GM03348 (cell line): ENCODE data around the gene ARSB.
"Not testable (repeated sequence)": the region's sequence is repeated elsewhere in the genome, so short reads cannot be mapped to it uniquely, and the experiment has no call there.

Experiments used
- DNase-seq: peaks from one replicate; pipeline ENCODE4 v3.0.0; 2012; ENCODE audit warnings: low spot score

Gene ARSB

DNA sequence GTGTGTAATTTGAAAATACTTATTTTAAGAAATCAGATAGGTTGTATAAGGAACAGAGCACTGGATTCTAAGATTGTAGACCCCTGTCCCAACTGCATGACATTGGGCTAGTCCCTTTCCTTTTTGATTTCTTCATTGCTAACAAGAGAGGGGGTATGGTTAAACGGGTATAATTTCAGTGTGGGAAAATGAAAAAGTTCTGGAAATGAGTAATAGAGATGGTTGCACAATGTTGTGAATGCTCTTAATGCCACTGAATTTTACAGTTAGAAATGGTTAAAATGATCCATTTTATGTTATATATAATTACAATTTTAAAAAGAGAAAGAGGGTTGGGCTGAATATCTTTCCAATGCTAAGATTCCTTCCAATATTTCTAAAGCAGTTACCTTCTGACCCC is 233.2 kb downstream of the ARSB start:
- peak; percentile 30 for DNase-seq

DNA sequence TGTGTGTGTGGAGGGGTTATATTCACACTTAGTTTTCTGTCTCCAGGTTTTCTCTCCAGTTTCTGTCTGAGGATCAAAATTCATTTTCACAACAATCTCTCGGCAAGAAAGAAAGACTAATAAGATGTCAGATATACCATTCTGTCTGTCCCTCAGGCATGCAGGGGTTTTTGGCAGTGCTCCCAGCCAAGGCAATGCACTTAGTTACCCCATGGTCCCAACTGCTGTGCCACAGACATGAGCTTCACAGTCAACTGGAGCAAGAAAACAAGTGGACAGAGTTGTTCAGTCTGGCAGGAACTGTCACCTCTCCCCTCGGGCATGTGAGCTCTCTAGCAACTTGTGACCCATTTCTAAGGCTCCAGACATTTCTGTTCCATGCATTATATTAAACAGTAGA is 234.8 kb downstream of the ARSB start:
- DNase-seq: no peak

DNA sequence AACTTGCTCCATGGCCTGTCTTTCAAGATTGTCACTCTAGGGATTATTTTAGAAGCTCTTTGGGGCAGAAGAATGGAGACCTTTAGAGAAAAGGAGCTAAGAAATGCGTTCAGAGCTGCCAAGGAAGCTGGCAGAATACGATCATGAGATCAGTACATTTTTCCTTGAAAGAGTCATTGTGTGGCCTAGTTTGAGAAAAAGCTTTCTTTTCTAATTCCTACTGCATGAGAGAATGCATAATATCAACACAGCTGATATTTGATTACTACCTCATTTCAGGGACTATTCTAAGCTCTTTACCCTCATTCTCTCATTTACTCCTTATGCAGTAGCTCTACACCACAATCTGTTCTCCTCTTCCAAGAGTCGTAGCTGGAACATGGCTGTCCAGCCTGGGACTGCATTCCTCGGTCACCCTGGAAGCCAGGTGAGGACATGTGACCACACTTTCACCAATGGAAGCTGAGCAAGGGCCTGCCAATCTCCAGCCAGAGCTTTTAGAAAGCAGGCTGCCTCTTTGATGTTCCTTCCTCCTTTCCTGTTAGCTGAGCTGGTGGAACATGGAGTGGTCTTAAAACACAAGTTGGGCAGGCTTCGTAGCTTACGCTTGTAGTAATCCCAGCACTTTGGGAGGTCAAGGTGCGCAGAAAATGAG is 237.3 kb downstream of the ARSB start:
- peak; percentile 72 for DNase-seq

DNA sequence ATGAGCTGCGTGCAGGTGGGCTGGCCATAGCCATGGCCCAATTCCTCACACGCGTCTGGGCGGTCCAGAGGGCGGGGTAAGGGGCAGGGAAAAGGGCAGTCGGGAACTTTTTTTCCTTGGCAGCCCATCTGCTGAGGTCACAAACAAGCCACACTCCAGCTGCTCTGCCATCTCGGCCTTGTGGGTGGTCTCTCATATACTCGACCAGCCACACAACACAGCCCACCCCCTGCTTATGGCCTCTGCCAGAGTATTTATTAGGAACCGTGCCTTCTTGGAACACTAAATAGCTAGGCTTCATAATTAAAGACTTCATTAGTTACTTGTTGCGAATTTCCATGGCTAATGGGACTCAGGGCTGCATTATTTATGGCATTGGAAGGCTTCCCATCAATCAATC is 238.1 kb downstream of the ARSB start:
- no peak for DNase-seq

DNA sequence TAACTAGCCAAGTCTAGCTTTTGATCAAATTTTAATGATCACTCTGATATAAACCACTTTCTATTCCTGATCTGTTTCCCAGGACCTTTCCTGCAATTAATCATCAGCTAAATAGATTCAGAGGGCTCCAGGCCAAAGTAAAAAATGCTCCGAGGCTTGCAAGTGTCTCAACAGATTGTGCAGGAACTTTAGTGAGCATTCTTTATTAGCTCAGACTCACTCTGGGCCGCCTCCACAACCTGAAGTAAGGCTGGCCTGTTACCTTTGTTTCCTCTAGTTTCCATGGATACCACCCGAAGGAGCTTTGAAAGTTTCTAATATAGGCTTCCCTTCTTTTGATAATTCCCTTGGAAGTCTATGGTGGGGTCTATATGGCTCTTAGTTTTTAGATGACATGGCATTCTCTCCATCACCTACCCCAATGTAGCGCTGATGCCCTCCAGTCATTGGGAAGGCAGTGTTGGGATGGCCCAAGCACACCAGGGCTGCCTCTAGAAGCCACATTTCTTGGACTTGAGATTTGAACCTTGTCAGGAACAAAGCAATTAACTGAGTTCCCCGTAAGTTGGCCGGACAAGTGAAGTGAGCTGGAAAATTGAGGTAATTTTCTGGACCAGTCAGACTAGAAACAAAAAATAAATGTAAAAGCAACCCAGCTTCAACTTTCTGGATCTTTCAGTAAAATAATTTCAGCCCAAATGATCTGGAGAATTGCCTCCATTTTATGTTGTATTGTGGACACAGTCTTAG is 238.9 kb downstream of the ARSB start:
- DNase-seq: no peak

DNA sequence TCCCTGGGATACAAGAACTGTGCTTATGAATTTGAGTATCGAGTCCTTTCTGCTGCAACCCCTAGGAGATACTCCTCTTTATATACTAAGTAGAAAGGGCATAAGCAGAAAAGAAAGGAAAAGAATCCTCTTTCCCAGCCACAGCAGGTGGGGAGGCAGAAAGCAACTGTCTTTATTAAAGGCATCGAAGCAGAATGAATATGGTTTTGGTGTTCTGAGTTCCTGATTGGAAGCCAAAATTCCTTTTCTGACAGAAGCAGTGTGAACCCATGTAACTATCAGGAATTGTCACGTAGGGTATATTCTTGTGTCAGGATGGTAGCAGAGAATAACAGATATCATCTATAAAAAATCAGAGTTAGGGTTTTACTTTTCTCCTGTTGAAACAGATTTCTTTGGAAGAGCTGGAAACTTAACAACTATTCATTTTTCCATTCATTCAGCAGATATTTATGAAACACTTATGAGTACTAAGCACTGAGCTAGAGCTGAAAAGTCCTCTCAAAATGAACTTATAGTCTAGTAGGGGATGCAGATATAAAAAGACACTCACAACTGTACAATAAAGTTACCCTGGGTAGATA is 240.1 kb downstream of the ARSB start:
- DNase-seq: no peak

DNA sequence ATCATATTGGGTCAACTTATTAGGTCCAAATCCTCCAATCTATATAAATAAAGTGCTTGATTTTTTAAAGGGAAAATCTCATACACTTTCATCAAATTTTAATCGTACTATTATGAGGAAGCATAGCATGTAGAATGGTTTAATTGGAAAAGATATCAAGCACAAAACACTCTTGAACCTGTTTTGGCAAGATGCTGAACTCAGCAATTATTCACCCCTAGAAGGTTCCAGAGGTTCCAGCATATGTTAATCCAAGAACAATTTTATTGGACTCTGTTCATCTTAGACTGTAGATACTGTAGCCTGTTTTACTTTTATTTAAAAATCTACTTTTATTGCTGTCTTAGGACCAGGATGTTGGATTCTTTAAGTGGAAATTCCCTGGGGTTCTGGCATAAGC is 244.1 kb downstream of the ARSB start:
- no peak for DNase-seq

DNA sequence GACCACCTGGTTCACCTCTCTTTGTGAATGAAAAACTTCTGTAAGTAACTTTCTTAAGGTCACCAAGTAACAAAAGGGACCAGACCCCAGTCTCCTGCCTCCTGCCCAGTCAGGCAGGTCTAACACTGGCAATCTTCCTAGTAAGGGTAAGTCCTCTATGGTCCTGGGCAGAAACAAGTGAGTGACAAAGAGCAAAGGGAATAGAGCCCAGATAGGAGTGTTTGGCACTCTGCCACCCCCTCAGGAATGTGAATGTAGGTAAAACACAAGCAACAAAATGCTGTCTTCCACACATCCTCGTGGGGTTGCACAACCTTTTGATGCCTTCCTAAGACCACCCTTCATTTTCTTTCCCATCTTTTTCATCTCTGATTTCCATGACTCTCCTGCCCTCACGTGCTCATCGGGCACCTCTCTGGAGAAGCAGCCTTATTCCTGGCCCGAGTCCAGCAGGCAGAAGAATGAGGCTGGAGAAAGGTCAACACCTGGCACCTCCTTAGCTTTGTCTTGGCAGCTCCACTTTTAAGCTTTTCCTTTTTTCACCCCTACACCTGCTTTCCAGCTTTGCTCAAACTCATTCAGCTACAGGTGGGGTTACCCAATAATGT is 246.3 kb downstream of the ARSB start:
- DNase-seq: no peak

DNA sequence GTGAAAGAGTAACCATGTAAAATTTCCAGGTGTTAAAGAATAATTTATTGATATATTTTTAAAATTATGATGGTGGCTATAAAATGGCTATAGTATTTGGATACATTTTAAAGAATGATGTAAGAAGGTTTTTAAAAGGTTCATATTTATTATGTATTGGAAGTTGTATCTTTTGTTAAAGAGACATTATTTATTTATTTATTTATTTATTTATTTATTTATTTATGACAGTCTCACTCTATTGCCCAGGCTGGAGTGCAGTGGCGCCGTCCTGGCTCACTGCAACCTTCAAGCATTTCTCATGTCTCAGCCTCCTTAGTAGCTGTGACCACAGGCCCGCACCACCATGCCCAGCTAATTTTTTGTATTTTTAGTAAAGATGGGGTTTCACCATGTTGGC is 247.0 kb downstream of the ARSB start:
- no peak for DNase-seq

DNA sequence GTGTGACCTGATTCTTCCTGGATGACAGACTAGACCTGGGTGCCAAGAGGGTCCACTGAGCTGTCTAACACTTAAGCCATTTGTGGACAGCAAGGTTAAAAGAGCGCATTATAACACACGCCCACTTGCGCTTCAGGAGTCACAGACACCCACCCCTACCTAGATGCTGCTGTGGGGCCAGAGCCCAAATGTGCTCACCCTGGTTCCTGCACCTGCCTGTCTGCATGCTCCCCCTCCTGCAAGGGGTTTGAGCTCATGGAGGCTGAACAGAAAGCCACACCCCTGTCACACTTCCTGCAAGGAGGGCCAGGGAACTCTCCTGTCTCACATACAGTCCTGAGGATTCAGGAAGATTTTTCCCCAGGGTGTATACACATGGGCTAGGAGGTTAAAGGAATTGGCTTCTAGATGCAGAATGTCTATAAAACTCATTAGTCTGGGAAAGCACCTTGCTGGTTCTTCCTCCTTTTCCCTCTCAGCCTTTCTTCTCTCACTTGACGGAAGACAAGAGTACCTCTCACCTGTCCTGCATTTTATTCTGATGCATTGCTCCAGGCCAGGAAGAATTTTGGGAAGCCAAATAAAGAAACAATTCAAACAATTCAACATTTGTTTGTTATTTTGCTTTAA is 249.2 kb downstream of the ARSB start:
- no peak for DNase-seq

DNA sequence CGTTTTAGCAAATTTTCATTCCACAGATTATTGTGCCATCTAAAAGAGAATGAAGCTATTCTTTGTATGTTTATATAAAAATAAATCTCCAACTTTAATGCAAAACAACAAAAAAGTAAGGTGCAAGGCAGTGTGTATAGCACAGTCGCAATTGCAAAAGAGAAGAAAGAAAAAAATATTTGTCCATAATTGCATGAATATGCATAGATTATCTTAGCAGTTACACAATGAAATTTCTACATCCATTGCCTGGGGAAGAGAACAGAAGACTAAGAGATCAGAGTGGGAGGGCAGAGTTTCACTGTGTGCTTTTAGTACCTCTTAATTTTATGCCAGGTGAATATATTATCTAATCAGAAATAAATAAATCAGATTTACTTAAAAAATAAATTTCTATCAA is 250.2 kb downstream of the ARSB start:
- no peak for DNase-seq

DNA sequence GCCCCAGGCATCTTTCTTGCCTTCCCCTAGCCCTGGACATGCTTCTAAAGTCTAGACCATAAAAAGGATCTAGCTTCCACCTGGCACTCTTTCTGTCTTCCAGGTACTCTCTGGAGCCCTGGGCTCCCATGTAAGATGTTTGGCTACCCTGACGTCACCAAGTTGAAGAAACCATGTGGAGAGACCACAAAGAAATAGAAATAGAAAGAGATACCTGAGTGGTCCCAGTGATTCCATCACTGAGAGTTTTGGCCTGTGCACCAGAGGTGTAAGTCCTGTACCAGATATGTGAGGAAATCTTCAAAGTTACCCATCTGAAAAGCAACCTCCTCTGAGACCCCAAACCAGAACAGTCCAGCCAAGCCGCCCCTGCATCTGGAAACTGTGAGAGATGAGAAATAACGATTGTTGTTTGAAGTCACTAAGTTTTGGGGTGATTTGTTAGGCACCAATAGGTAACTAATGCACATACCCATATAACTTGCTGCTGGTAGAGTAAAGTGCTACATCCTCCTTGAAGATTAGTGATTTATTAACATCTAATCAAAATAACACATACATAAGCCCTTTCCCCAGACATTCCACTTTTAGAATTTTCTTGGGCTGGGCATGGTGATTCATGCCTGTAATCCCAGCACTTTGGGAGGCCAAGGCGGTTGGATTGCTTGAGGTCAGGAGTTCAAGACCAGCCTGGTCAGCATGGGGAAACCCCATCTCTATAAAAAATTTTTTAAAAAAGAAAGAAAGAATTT is 250.8 kb downstream of the ARSB start:
- no peak for DNase-seq

DNA sequence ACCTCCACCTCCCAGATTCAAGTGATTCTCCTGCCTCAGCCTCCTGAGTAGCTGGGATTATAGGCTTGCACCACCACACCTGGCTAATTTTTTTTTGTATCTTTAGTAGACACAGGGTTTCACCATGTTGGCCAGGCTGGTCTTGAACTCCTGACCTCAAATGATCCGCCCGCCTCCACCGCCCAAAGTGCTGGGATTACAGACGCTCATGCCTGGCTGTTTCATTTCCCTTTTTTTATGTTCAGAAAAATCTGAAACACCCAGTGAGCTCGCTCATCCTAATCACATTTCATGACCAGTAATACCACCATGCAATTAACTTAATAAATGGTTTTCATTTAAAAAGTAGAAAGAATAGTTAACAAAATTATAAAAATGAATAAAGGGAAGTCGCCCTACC is 252.4 kb downstream of the ARSB start:
- not testable (repeated sequence) for DNase-seq

DNA sequence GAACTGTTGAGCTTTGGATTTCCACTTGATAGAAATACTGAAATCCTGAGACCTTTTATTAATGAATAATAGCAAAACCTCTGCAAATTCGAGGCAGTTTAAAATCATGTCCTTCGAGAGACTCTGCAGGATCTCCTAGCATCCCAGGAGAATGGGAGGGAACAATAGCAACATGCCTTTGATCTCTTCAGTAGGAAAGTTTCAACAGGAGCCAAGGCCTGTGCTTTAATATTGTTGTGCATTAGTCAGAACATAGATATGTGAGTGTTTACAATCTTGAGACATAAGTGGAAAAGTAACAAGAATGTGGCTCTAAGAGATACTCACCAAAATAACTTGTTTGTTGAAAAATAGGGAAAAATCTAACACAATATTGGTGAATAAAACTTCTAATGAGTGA is 253.2 kb downstream of the ARSB start:
- peak; percentile 55 for DNase-seq

DNA sequence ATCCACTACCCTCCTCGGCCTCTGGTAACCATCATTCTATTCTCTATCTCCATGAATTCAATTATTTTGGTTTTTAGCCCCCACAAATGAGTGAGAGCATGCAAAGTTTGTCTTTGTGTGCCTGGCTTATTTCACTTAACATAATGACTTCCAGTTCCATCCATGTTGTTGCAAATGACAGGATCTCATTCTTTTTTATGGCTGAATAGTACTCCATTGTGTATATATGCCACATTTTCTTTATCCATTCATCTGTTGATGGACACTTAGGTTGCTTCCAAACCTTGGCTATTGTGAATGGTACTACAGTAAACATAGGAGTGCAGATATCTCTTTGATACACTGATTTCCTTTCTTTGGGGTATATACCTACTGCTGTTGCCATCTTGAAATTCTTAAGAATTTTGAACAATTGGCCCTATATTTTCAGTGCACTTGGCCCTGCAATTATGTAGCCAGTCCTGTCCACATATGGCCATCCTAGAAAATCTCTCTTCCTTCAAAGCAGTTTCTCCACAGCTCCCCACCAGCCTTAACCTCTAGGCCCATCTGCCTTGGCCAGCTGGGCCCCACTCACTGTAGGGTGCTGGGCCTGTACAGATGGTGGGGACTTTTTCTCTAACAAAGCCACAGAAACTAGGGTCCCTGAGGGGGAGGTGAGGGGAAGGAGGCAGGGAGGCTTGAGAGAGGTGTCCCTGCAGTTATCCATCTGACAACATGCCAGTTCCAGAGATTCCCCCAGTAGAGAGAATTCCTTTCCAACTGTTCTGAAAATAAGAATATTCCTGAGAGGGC is 254.6 kb downstream of the ARSB start:
- no peak for DNase-seq

DNA sequence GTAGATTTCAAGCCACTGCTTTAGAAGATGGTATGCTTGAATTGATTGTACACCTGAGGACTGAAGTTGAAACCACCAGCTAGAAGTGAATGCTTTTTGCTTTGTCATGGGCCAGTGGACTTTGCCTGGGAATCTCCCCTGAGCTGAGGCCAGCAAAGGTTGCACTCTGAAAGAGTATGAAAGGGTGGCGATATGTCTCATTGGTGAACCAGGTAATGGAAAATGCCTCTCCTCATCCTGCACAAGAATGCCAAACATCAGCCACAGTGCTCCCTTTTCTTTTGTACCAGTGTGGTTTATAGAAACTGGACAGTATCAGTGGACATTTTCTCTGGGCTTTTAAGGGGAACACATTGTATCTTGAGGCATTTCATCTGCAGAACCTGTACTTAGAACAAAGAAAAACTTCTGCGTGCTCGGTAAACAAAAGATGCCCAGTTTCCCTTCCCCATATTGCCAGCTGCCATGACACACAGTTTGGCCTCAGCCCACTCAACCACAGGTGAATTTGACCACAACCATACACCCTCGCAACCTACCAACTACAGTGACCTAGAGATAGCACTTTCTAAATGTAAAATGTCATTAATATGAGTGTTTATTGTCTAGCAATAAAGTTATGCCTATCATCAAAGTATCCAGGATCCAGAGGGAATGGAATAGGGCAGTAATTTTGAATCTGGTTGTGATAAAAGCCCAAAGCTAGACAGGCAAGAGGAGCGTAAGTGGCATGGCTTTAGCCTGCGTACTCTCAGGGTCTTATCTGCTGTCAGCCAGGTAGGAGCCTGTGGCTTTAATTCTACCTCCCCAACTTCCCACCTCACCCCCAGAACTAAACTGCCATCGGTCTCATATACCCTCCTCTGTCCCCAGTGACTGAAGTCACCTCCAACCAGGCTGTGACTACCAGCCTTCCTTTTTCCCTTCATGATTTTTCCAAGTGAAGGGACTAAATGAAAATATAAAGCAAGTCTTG is 257.0 kb downstream of the ARSB start:
- DNase-seq: no peak
